Mesendoderm (in vitro differentiated cells): ENCODE results near the gene SLC25A44.

Experiments
- DNase-seq: peaks from one replicate; pipeline ENCODE4 v3.0.0; 2013
- H2AK5ac ChIP-seq: 2 replicates; pipeline ENCODE4 v1.6.1; 2013; ENCODE audit warnings: low read length, inconsistent platforms
- H2BK120ac ChIP-seq: 2 replicates; pipeline ENCODE4 v1.6.1; 2013; ENCODE audit warnings: low read depth, mild to moderate bottlenecking, low read length, moderate library complexity, mixed read lengths
- H2BK15ac ChIP-seq: replicated peaks from 2 replicates; pipeline ENCODE4 v1.6.1; 2013; ENCODE audit warnings: low read depth, mild to moderate bottlenecking, moderate library complexity
- H2BK5ac ChIP-seq: 2 replicates; pipeline ENCODE4 v1.6.1; 2013; ENCODE audit warnings: low read length, inconsistent platforms
- H3K18ac ChIP-seq: 2 replicates; pipeline ENCODE4 v1.6.1; 2013; ENCODE audit warnings: mild to moderate bottlenecking, low read length, mixed read lengths
- H3K23ac ChIP-seq: one replicate; pipeline ENCODE4 v1.6.1; 2013; ENCODE audit warnings: low read length
- H3K27ac ChIP-seq: 2 replicates; pipeline ENCODE4 v1.5.1; 2013; ENCODE audit warnings: low read depth, mild to moderate bottlenecking, inconsistent platforms, low read length, moderate library complexity
- H3K27me3 ChIP-seq: 2 replicates; pipeline ENCODE4 v1.6.1; 2013; ENCODE audit warnings: low read length, control low read depth, mild to moderate bottlenecking, inconsistent platforms; ENCODE audit not compliant: insufficient read depth, poor library complexity
- H3K36me3 ChIP-seq: 2 replicates; pipeline ENCODE4 v1.6.1; 2013; ENCODE audit warnings: low read length, inconsistent platforms; ENCODE audit not compliant: control insufficient read depth, insufficient read depth
- H3K4ac ChIP-seq: one replicate; pipeline ENCODE4 v1.6.1; 2013; ENCODE audit warnings: low read depth, mild to moderate bottlenecking, low read length, moderate library complexity
- H3K4me1 ChIP-seq: 2 replicates; pipeline ENCODE4 v1.6.1; 2013; ENCODE audit warnings: low read depth, low read length, inconsistent platforms; ENCODE audit not compliant: control insufficient read depth
- H3K4me2 ChIP-seq: 2 replicates; pipeline ENCODE4 v1.6.1; 2013; ENCODE audit warnings: low read length
- H3K4me3 ChIP-seq: 2 replicates; pipeline ENCODE4 v1.5.1; 2013; ENCODE audit warnings: mild to moderate bottlenecking, low read length
- H3K56ac ChIP-seq: one replicate; pipeline ENCODE4 v1.6.1; 2013; ENCODE audit warnings: low read length
- H3K79me1 ChIP-seq: 2 replicates; pipeline ENCODE4 v1.6.1; 2013; ENCODE audit warnings: low read length, inconsistent platforms
- H3K79me2 ChIP-seq: 2 replicates; pipeline ENCODE4 v1.6.1; 2013; ENCODE audit warnings: mild to moderate bottlenecking, low read length; ENCODE audit not compliant: control insufficient read depth, insufficient read depth
- H3K9ac ChIP-seq: 2 replicates; pipeline ENCODE4 v1.6.1; 2013; ENCODE audit warnings: low read length, inconsistent platforms
- H4K5ac ChIP-seq: one replicate; pipeline ENCODE4 v1.6.1; 2013; ENCODE audit warnings: low read length
- H4K8ac ChIP-seq: one replicate; pipeline ENCODE4 v1.6.1; 2013; ENCODE audit warnings: low read depth, mild to moderate bottlenecking, control low read depth, low read length, moderate library complexity
- WGBS: extraction: QIAGEN DNeasy Blood & Tissue Kit; methylation state at CpG from one replicate; pipeline ENCODE4 v1.1.7; 2013; ENCODE audit warnings: low lambda C conversion rate, missing lambda C conversion rate; ENCODE audit not compliant: insufficient coverage; ENCODE audit errors: extremely low coverage; 5-methylcytosine and 5-hydroxymethylcytosine counted together

The SLC25A44 gene

DNA sequence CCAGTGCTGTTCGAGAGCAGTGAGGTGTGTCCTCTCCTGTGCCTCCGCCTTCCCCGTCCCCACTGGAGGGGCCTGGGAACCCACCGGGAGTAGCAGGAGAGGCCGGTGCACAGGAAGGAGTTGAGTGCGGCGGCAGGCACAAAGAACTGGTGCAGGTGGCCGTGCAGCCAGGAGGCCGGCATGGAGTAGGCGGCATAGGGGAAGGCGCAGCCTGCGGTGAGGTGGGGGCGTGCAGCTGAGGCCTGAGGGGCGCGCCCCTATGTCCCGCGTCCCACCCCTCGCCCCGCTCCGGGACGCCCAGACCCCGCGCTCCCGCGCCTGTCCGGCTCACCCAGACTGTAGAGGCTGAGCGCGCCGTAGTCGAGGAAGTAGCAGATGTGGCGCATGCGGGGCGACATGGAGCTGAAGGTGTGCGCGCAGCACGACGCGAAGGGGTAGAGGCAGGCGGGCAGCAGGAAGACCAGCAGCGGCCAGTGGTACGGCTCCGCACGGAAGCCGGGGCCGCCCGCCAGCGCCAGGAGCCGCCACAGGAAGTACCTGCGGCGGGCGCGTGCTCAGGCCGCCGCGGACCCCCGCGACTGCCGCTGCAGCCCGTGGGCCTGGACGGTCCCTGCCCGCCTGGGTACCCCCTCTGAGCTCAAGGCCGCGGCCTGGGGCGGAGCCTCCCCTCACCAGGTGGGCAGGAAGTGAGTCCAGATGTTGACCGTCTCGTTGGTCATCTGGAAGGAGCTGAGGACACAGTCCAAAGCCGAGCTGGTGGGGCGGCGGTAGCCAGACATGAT, 51.7 kb downstream of the SLC25A44 start:
- no peak overlapping the region for H2BK15ac ChIP-seq
- H3K79me1 ChIP-seq = no peaks in the 10 kb centered on the region
- H4K5ac ChIP-seq = no peak overlapping the region
- no peak overlapping the region for H3K4me2 ChIP-seq
- no peaks in the 10 kb centered on the region for H3K79me2 ChIP-seq
- H4K8ac ChIP-seq = no peak overlapping the region
- H3K9ac ChIP-seq = no peak overlapping the region
- peaks cover 3% of the 10 kb centered on the region for H3K36me3 ChIP-seq
- H3K23ac ChIP-seq = no peak overlapping the region
- H2BK120ac ChIP-seq = no peak overlapping the region
- WGBS = no CpG with 5 or more reads among the region's 69 CpGs
- no peak overlapping the region for H3K18ac ChIP-seq
- H3K4me3 ChIP-seq = no peak overlapping the region
- DNase-seq = no peak
- H2AK5ac ChIP-seq = no peak overlapping the region
- H3K27ac ChIP-seq = no peak overlapping the region
- no peaks in the 10 kb centered on the region for H3K4me1 ChIP-seq
- no peaks in the 10 kb centered on the region for H3K27me3 ChIP-seq
- H3K56ac ChIP-seq = no peak overlapping the region
- H2BK5ac ChIP-seq = no peak overlapping the region
- H3K4ac ChIP-seq = no peak overlapping the region

GRCh38 chr1:156246241-156246780, 52.4 kb downstream of the SLC25A44 start:
- Histone ChIP-seq H3K4me3 (no peak overlapping the region), H3K9ac (no peak overlapping the region), H3K79me1 (no peaks in the 10 kb centered on the region), H2AK5ac (no peak overlapping the region), H3K79me2 (no peaks in the 10 kb centered on the region), H3K27ac (no peak overlapping the region), H3K18ac (no peak overlapping the region), H3K36me3 (peaks cover 7% of the 10 kb centered on the region), H3K27me3 (no peaks in the 10 kb centered on the region), H2BK5ac (no peak overlapping the region), H4K5ac (no peak overlapping the region), H3K56ac (no peak overlapping the region), H3K4me2 (no peak overlapping the region), H2BK15ac (no peak overlapping the region), H2BK120ac (no peak overlapping the region), H3K23ac (no peak overlapping the region), H4K8ac (no peak overlapping the region), H3K4me1 (no peaks in the 10 kb centered on the region), H3K4ac (no peak overlapping the region)
- DNase-seq = no peak
- WGBS = no CpG with 5 or more reads among the region's 10 CpGs

DNA sequence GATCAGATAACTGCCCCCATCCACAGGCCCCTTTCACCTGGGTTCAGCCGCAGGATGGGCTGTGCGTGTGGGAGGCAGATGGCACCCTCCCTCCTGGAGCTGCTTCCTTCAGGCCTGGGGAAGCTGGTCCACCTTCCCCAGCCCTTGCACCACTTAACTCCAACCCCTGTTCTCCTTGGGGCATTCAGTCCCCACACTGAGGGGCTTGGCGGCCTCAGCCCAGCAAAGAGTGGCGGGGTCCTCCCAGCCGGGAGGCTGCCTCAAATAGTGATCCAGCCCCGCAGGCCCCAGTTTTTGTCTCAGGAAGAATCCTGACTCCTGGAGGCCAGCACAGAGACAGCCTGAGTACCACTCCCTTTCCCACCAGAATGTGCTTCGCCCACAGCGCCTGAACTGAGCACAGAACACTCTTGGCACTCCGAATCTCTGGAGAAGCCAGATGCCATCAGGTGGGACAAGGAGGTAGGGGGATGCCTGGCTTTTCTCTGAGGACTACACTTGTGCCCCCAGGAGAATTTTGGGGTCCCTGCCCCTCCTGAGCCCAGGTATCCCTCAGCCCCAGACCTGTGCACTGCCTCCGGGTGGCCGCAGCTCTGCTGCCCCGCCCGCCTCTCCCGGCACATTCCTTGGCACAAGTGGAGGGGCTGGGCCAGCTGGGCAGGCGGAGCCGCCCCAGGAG, 53.0 kb downstream of the SLC25A44 start:
- no CpG with 5 or more reads among the region's 16 CpGs for WGBS
- H4K5ac ChIP-seq = no peak overlapping the region
- H2BK5ac ChIP-seq = no peak overlapping the region
- no peak overlapping the region for H3K4ac ChIP-seq
- no peaks in the 10 kb centered on the region for H3K27me3 ChIP-seq
- no peak overlapping the region for H3K4me3 ChIP-seq
- no peak for DNase-seq
- no peaks in the 10 kb centered on the region for H3K79me1 ChIP-seq
- no peaks in the 10 kb centered on the region for H3K4me1 ChIP-seq
- no peak overlapping the region for H4K8ac ChIP-seq
- no peak overlapping the region for H3K23ac ChIP-seq
- H2BK120ac ChIP-seq = no peak overlapping the region
- peaks cover 7% of the 10 kb centered on the region for H3K36me3 ChIP-seq
- H3K4me2 ChIP-seq = no peak overlapping the region
- no peaks in the 10 kb centered on the region for H3K79me2 ChIP-seq
- H3K56ac ChIP-seq = peak overlapping the region; percentile 22
- no peak overlapping the region for H3K18ac ChIP-seq
- H2BK15ac ChIP-seq = no peak overlapping the region
- no peak overlapping the region for H2AK5ac ChIP-seq
- H3K9ac ChIP-seq = no peak overlapping the region
- H3K27ac ChIP-seq = no peak overlapping the region

- Histone ChIP-seq H3K4me3 (no peak within 1 kb of the TSS), H4K8ac (no peak within 1 kb of the TSS), H3K27ac (no peak within 1 kb of the TSS), H3K56ac (no peak within 1 kb of the TSS), H3K27me3 (no peaks in the 10 kb centered on the region), H3K23ac (no peak within 1 kb of the TSS), H2BK120ac (no peak within 1 kb of the TSS), H3K4ac (no peak within 1 kb of the TSS), H3K4me1 (no peaks in the 10 kb centered on the region), H3K79me2 (no peaks in the 10 kb centered on the region), H3K9ac (no peak within 1 kb of the TSS), H3K79me1 (no peaks in the 10 kb centered on the region), H3K18ac (no peak within 1 kb of the TSS), H2AK5ac (no peak within 1 kb of the TSS), H2BK5ac (no peak within 1 kb of the TSS), H3K36me3 (peaks cover 9% of the 10 kb centered on the region), H3K4me2 (no peak within 1 kb of the TSS), H4K5ac (no peak within 1 kb of the TSS), H2BK15ac (no peak within 1 kb of the TSS)
- no CpG with 5 or more reads among the region's 16 CpGs for WGBS
- DNase-seq = no peak
These were observed 53.8 kb downstream of the SLC25A44 start, which contains the start of gene PAQR6 for GRCh38 chr1:156247460-156248322. Gene PAQR6 (minus strand): TSS chr1:156248056. CDS start chr1:156246731, 1,325 bp downstream.

DNA sequence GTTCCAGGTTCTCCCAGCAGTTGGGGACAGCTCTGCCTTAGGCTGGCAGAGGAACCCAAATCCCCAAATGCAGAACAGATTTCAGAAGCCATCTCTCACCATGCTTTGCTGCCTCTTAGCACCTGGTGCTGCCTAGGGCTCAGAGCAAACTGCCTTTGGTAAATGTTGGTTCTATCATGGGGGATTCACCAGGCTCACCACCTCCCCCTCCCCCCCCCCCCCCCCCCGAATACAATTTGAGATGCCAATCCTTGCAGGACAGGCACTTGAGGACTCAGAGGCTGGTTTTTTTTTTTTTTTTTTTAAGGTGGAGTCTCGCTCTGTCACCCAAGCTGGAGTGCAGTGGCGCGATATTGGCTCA, 54.4 kb downstream of the SLC25A44 start:
- no CpG with 5 or more reads among the region's 4 CpGs for WGBS
- H3K27ac ChIP-seq = no peak overlapping the region
- no peak overlapping the region for H2BK120ac ChIP-seq
- no peak overlapping the region for H3K18ac ChIP-seq
- H3K56ac ChIP-seq = no peak overlapping the region
- H3K36me3 ChIP-seq = peaks cover 15% of the 10 kb centered on the region
- no peak overlapping the region for H4K5ac ChIP-seq
- H4K8ac ChIP-seq = no peak overlapping the region
- no peak overlapping the region for H3K4me3 ChIP-seq
- no peak overlapping the region for H3K4ac ChIP-seq
- no peak for DNase-seq
- no peak overlapping the region for H2BK5ac ChIP-seq
- H3K9ac ChIP-seq = no peak overlapping the region
- no peaks in the 10 kb centered on the region for H3K79me1 ChIP-seq
- H3K79me2 ChIP-seq = no peaks in the 10 kb centered on the region
- no peak overlapping the region for H2BK15ac ChIP-seq
- H3K27me3 ChIP-seq = no peaks in the 10 kb centered on the region
- no peaks in the 10 kb centered on the region for H3K4me1 ChIP-seq
- H2AK5ac ChIP-seq = no peak overlapping the region
- H3K23ac ChIP-seq = no peak overlapping the region
- no peak overlapping the region for H3K4me2 ChIP-seq
